Upper lobe of left lung (tissue), 4 donors: Measurements from ENCODE around the gene HOXA7.

ENCODE experiments used
- POLR2A ChIP-seq, 4 donors: fragments of 450-650 bp; IDR thresholded peaks; one replicate each; pipeline ENCODE4 v1.5.1; 2016 to 2017; ENCODE audit warnings: antibody characterized with exemption in 4 of 4, mild to moderate bottlenecking in 2 of 4
- TF ChIP-seq, protein P1 (sequence below), 6 experiments: fragments of 450-650 bp in 4 of 6; fragments of 200-600 bp in 2 of 6; sonication (generic) in 2 of 6; IDR thresholded peaks; one replicate each; pipeline ENCODE4 v1.5.1; 2016 to 2019; ENCODE audit warnings: antibody characterized with exemption in 6 of 6

DNA sequence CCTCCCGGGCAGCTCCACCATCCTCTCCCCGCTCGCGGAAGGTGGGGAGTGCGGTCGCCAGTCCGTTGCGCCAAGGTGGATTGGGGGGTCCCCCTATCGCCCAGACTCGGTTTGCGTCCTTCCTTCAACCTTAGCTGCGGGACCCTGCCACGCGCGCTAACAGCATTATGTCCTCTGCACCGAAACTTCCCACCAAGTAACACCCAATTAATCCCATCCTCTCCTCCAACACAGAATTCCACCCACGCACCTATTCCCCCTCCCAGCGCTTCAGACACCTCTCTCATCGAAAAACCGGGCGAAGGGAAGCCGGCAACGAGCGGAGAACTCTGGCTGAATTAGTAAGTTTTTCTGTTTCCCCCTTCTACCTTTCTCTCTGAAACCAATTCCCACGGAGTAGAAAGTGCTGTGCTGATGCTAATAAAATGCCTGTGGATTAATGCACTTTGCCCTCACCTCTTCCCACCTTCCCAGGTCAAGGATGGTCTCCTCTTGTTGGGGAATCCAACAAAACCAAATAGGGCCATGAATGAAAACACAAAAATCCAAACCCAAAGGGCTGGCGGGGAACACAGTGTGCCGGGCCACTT lies 5.0 kb downstream of the HOXA7 start:
- TF ChIP-seq, protein P1, sequence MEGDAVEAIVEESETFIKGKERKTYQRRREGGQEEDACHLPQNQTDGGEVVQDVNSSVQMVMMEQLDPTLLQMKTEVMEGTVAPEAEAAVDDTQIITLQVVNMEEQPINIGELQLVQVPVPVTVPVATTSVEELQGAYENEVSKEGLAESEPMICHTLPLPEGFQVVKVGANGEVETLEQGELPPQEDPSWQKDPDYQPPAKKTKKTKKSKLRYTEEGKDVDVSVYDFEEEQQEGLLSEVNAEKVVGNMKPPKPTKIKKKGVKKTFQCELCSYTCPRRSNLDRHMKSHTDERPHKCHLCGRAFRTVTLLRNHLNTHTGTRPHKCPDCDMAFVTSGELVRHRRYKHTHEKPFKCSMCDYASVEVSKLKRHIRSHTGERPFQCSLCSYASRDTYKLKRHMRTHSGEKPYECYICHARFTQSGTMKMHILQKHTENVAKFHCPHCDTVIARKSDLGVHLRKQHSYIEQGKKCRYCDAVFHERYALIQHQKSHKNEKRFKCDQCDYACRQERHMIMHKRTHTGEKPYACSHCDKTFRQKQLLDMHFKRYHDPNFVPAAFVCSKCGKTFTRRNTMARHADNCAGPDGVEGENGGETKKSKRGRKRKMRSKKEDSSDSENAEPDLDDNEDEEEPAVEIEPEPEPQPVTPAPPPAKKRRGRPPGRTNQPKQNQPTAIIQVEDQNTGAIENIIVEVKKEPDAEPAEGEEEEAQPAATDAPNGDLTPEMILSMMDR (IDR thresholded peaks at IDR 0.05), result no peak
- no peak for TF ChIP-seq POLR2A (IDR thresholded peaks at IDR 0.05)
